SK-N-SH treated with all-trans-retinoic acid at 6 μM for 48 hours (cell line): ENCODE results near the gene EPB41L1.

ENCODE experiments used
- ATAC-seq: fragments of 200-7000 bp; cut with Tn5 transposase; 3 replicates; pipeline ENCODE4 v1.9.1; 2020; ENCODE audit warnings: mild to moderate bottlenecking, moderate library complexity
- ARNTL ChIP-seq: fragments of 450-650 bp; formaldehyde crosslinking; IDR thresholded peaks from 2 replicates; pipeline ENCODE4 v1.5.0; 2020; ENCODE audit warnings: low read depth, mild to moderate bottlenecking, moderate library complexity, borderline replicate concordance
- BACH2 ChIP-seq: fragments of 250-450 bp; sonication (Bioruptor Pico); IDR thresholded peaks from 2 replicates; pipeline ENCODE4 v1.9.0; 2021; ENCODE audit warnings: mild to moderate bottlenecking, borderline replicate concordance
- ESRRG ChIP-seq: fragments of 250-450 bp; sonication (Bioruptor Pico); IDR thresholded peaks from 2 replicates; pipeline ENCODE4 v1.6.1; 2021; ENCODE audit warnings: mild to moderate bottlenecking
- GLIS3 ChIP-seq: fragments of 250-450 bp; sonication (Bioruptor Pico); IDR thresholded peaks from 2 replicates; pipeline ENCODE4 v1.5.0; 2020; ENCODE audit warnings: mild to moderate bottlenecking, moderate library complexity
- ISL1 ChIP-seq: fragments of 250-450 bp; sonication (Bioruptor Pico); IDR thresholded peaks from 2 replicates; pipeline ENCODE4 v2.1.2; 2022; ENCODE audit warnings: mild to moderate bottlenecking, moderate library complexity
- OSR1 ChIP-seq: fragments of 250-450 bp; sonication (Bioruptor Pico); IDR thresholded peaks from 2 replicates; pipeline ENCODE4 v1.8.0; 2022; ENCODE audit warnings: moderate library complexity, mild to moderate bottlenecking, inconsistent platforms
- RARB ChIP-seq: fragments of 250-450 bp; sonication (Bioruptor Pico); IDR thresholded peaks from 2 replicates; pipeline ENCODE4 v1.8.0; 2021; ENCODE audit warnings: mild to moderate bottlenecking, moderate library complexity
- SNAI2 ChIP-seq: fragments of 250-450 bp; sonication (Bioruptor Pico); IDR thresholded peaks from 2 replicates; pipeline ENCODE4 v1.5.0; 2020; ENCODE audit warnings: mild to moderate bottlenecking, moderate library complexity
- TCF4 ChIP-seq: fragments of 250-450 bp; sonication (Bioruptor Pico); IDR thresholded peaks from 2 replicates; pipeline ENCODE4 v1.8.0; 2021; ENCODE audit warnings: mild to moderate bottlenecking, moderate library complexity, borderline replicate concordance
- TOX ChIP-seq: fragments of 250-450 bp; sonication (Bioruptor Pico); IDR thresholded peaks from 2 replicates; pipeline ENCODE4 v1.8.0; 2021; ENCODE audit warnings: mild to moderate bottlenecking, moderate library complexity, borderline replicate concordance
- ZFP3 ChIP-seq: fragments of 250-450 bp; sonication (Bioruptor Pico); IDR thresholded peaks from 2 replicates; pipeline ENCODE4 v1.5.0; 2020; ENCODE audit warnings: mild to moderate bottlenecking, moderate library complexity
- ZNF70 ChIP-seq: fragments of 450-650 bp; formaldehyde crosslinking; IDR thresholded peaks from 2 replicates; pipeline ENCODE4 v1.5.0; 2020; ENCODE audit warnings: mild to moderate bottlenecking, moderate library complexity
- ZNF8 ChIP-seq: fragments of 450-650 bp; formaldehyde crosslinking; IDR thresholded peaks from 2 replicates; pipeline ENCODE4 v1.5.0; 2020; ENCODE audit warnings: mild to moderate bottlenecking, moderate library complexity
- TF ChIP-seq, protein P1 (sequence below): fragments of 250-450 bp; sonication (Bioruptor Pico); IDR thresholded peaks from 2 replicates; pipeline ENCODE4 v1.5.0; 2020; ENCODE audit warnings: mild to moderate bottlenecking, moderate library complexity
- TF ChIP-seq, protein P2 (sequence below): fragments of 250-450 bp; sonication (Bioruptor Pico); IDR thresholded peaks from 2 replicates; pipeline ENCODE4 v1.5.1; 2021; ENCODE audit warnings: mild to moderate bottlenecking, moderate library complexity
- TF ChIP-seq, protein P3 (sequence below): fragments of 250-450 bp; sonication (Bioruptor Pico); IDR thresholded peaks from 2 replicates; pipeline ENCODE4 v1.5.1; 2020; ENCODE audit warnings: low read depth, mild to moderate bottlenecking, moderate library complexity
- TF ChIP-seq, protein P4 (sequence below): fragments of 250-450 bp; sonication (Bioruptor Pico); IDR thresholded peaks from 2 replicates; pipeline ENCODE4 v1.8.0; 2020; ENCODE audit warnings: mild to moderate bottlenecking, moderate library complexity, borderline replicate concordance

The EPB41L1 gene

DNA sequence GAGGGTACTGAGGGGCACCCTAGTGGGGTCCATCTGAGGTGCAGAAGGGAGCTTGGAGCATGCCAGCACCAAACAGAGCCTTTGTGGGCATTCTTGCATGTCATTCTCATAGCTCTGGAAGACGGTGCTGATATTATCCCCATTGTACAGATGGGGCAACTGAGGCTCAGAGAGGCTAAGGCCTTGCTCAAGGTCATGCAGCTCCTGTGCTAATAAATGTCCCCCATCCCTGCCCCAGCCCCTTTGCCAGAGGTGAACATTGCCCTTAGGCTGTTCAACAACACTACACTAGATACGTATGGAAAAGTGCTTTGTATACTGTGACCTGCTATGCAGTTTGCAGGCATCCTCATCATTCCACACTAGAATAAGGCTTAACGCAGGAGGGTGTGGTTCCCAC lies 5.5 kb upstream of the EPB41L1 start (continued):
- TF ChIP-seq, protein P1, sequence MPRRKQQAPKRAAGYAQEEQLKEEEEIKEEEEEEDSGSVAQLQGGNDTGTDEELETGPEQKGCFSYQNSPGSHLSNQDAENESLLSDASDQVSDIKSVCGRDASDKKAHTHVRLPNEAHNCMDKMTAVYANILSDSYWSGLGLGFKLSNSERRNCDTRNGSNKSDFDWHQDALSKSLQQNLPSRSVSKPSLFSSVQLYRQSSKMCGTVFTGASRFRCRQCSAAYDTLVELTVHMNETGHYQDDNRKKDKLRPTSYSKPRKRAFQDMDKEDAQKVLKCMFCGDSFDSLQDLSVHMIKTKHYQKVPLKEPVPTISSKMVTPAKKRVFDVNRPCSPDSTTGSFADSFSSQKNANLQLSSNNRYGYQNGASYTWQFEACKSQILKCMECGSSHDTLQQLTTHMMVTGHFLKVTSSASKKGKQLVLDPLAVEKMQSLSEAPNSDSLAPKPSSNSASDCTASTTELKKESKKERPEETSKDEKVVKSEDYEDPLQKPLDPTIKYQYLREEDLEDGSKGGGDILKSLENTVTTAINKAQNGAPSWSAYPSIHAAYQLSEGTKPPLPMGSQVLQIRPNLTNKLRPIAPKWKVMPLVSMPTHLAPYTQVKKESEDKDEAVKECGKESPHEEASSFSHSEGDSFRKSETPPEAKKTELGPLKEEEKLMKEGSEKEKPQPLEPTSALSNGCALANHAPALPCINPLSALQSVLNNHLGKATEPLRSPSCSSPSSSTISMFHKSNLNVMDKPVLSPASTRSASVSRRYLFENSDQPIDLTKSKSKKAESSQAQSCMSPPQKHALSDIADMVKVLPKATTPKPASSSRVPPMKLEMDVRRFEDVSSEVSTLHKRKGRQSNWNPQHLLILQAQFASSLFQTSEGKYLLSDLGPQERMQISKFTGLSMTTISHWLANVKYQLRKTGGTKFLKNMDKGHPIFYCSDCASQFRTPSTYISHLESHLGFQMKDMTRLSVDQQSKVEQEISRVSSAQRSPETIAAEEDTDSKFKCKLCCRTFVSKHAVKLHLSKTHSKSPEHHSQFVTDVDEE (CRISPR knock-in tag), result no peak
- no peak for TF ChIP-seq GLIS3 (CRISPR knock-in tag)
- TF ChIP-seq, protein P2, sequence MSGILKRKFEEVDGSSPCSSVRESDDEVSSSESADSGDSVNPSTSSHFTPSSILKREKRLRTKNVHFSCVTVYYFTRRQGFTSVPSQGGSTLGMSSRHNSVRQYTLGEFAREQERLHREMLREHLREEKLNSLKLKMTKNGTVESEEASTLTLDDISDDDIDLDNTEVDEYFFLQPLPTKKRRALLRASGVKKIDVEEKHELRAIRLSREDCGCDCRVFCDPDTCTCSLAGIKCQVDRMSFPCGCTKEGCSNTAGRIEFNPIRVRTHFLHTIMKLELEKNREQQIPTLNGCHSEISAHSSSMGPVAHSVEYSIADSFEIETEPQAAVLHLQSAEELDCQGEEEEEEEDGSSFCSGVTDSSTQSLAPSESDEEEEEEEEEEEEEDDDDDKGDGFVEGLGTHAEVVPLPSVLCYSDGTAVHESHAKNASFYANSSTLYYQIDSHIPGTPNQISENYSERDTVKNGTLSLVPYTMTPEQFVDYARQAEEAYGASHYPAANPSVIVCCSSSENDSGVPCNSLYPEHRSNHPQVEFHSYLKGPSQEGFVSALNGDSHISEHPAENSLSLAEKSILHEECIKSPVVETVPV (CRISPR knock-in tag), result no peak
- TF ChIP-seq BACH2 (CRISPR knock-in tag), result no peak
- no peak for TF ChIP-seq ZFP3 (CRISPR knock-in tag)

DNA sequence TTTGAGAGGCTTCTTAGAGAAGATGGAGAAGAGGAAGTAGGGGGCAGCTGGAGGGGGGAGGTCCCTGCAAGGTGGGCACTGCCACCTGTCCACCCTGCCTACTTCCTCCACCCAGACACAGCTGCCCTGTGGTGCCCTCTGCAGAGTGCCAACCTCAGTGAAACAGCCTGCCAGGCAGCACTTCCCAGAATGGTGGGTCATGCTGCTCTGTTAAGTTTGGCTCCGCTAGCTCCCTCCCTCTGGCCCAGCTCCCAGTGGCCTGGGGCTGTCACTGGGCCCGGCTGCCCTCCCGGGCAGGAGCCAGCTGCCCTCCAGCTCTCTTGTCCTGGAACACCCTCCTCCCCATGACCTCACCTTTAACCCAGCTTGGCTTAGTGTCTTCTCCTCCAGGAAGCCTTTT lies 5.1 kb upstream of the EPB41L1 start:
- TF ChIP-seq, protein P3, sequence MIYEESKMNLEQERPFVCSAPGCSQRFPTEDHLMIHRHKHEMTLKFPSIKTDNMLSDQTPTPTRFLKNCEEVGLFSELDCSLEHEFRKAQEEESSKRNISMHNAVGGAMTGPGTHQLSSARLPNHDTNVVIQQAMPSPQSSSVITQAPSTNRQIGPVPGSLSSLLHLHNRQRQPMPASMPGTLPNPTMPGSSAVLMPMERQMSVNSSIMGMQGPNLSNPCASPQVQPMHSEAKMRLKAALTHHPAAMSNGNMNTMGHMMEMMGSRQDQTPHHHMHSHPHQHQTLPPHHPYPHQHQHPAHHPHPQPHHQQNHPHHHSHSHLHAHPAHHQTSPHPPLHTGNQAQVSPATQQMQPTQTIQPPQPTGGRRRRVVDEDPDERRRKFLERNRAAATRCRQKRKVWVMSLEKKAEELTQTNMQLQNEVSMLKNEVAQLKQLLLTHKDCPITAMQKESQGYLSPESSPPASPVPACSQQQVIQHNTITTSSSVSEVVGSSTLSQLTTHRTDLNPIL, result no peak
- TF ChIP-seq TOX (CRISPR knock-in tag) (no peak), ARNTL (CRISPR knock-in tag) (no peak), ZNF70 (CRISPR knock-in tag) (no peak), ZNF8 (CRISPR knock-in tag) (no peak)
- no peak for ATAC-seq

DNA sequence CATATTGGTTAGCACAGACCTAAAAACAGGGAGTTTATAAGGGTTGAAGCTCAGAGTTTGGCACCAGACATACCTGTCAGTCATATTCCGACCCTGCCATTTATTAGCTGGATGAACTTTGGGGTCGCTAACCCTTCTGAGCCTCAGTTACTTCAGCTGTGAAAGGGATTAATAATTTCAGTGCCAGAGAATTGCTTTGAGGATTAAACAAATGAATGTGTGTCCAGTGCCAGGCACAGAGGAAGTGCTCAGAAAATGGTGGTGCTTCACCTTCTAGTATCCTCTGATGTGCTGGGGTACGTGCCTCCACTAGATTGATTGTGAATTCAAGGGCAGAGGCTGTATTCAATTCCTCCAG lies 4.1 kb upstream of the EPB41L1 start:
- no peak for TF ChIP-seq RARB
- TF ChIP-seq BACH2 (CRISPR knock-in tag), result no peak
- no peak for TF ChIP-seq OSR1
- no peak for TF ChIP-seq SNAI2 (CRISPR knock-in tag)
- ATAC-seq, result no peak

DNA sequence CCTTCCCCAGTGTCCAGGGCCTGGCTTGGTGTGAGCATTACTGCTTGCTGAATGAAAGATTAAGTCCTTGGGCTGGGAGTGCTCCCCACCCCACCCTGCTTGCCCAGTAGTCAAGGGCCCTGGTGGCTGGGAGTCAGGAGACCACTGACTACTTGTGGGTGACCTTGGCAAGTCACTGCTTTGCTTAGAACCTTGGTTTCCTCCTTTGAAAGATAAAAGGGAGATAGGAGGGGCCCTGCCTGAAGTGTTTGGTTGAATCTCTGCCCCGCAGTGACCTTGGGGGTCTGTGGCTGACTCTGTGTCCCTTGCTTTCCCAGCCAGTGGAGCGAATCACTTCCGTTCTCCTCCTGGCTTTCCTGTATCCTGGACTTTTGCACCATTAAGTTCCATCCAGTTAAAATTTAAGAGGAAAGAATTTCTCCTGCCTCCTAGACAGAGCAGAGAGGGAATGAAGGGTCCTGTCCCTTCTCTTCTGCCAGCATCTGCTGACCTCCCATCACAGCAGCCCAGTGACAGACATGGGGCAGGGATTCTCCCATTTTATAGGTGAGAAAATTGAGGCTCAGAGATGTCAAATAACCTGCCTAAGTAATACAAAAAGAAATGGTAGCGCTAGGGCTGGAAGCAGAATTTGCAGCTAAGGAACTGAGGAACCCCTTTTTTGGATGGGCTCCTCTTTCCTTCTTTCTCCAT lies 3.5 kb upstream of the EPB41L1 start:
- TF ChIP-seq RARB, result no peak
- ATAC-seq, result no peak

DNA sequence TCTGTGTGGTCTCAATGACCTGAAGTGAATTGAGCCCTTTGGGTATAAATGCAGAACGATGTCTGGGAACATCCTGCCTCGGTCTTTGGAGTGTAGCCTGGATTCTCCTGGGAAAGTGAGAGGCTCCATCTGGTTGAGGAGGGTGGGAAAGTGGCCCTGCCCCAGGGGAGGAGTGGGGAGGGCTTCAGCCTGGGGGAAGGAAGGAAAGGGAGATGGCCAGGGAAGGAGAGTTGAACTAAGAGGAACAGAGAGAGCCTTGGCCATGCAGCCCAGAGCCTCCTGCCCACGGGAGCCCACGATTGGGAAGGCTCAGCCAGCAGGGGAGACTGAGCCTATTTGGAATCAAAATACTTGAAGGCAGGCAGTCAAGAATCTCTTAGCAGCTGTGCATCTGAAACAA lies 2.3 kb upstream of the EPB41L1 start:
- TF ChIP-seq TCF4 (no peak), TOX (CRISPR knock-in tag) (no peak), ZFP3 (CRISPR knock-in tag) (no peak), OSR1 (no peak), ESRRG (no peak), ISL1 (no peak), BACH2 (CRISPR knock-in tag) (no peak), SNAI2 (CRISPR knock-in tag) (no peak)
- TF ChIP-seq, protein P3, result no peak
- TF ChIP-seq, protein P4, sequence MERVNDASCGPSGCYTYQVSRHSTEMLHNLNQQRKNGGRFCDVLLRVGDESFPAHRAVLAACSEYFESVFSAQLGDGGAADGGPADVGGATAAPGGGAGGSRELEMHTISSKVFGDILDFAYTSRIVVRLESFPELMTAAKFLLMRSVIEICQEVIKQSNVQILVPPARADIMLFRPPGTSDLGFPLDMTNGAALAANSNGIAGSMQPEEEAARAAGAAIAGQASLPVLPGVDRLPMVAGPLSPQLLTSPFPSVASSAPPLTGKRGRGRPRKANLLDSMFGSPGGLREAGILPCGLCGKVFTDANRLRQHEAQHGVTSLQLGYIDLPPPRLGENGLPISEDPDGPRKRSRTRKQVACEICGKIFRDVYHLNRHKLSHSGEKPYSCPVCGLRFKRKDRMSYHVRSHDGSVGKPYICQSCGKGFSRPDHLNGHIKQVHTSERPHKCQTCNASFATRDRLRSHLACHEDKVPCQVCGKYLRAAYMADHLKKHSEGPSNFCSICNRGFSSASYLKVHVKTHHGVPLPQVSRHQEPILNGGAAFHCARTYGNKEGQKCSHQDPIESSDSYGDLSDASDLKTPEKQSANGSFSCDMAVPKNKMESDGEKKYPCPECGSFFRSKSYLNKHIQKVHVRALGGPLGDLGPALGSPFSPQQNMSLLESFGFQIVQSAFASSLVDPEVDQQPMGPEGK (CRISPR knock-in tag), result no peak
- ATAC-seq, result no peak
